ENCODE measurements around the gene RASL11B. TPM values are rescaled to one million over a fixed set of nuclear protein-coding genes. Genes with fewer than 3 reads are reported as not detected.

The RASL11B gene
- total RNA-seq, 1 donor from 2014 or later: 15.7 TPM

GRCh38 chr4:52863324-52863723, 1.2 kb downstream of the RASL11B start:
- H3K9me3 Mint-ChIP-seq: peaks cover 4% of the 10 kb centered on the region
- DNase-seq (ENCODE audit: extremely low spot score, unreplicated experiment): no peak
- H3K36me3 Mint-ChIP-seq: peaks cover 30% of the 10 kb centered on the region
- peaks cover 36% of the 10 kb centered on the region for H3K27me3 Mint-ChIP-seq
- H3K4me3 Mint-ChIP-seq: peak overlapping the region; percentile 88
- H3K4me1 Mint-ChIP-seq (ENCODE audit: unreplicated experiment): peaks cover 36% of the 10 kb centered on the region
- peak overlapping the region; percentile 26 for H3K27ac Mint-ChIP-seq
- TF ChIP-seq CTCF (conservative IDR thresholded peaks at IDR 0.05): no peak

- peak overlapping the region; percentile 88 for H3K4me3 Mint-ChIP-seq
- peaks cover 29% of the 10 kb centered on the region for H3K27me3 Mint-ChIP-seq
- no peak overlapping the region for H3K27ac Mint-ChIP-seq
- H3K36me3 Mint-ChIP-seq: peaks cover 30% of the 10 kb centered on the region
- peaks cover 44% of the 10 kb centered on the region for H3K4me1 Mint-ChIP-seq (ENCODE audit: unreplicated experiment)
- no peak for TF ChIP-seq CTCF (conservative IDR thresholded peaks at IDR 0.05)
- DNase-seq (ENCODE audit: extremely low spot score, unreplicated experiment): no peak
- no peaks in the 10 kb centered on the region for H3K9me3 Mint-ChIP-seq
Observed at GRCh38 chr4:52864793-52865192, 2.7 kb downstream of the RASL11B start.

GRCh38 chr4:52865300-52865699, 3.2 kb downstream of the RASL11B start:
- TF ChIP-seq CTCF (conservative IDR thresholded peaks at IDR 0.05): no peak
- H3K4me1 Mint-ChIP-seq (ENCODE audit: unreplicated experiment): peaks cover 49% of the 10 kb centered on the region
- peaks cover 30% of the 10 kb centered on the region for H3K36me3 Mint-ChIP-seq
- DNase-seq (ENCODE audit: extremely low spot score, unreplicated experiment): no peak
- no peaks in the 10 kb centered on the region for H3K9me3 Mint-ChIP-seq
- peaks cover 24% of the 10 kb centered on the region for H3K27me3 Mint-ChIP-seq
- peak overlapping the region; percentile 88 for H3K4me3 Mint-ChIP-seq
- H3K27ac Mint-ChIP-seq: no peak overlapping the region

- Mint-ChIP-seq H3K4me1 (ENCODE audit: unreplicated experiment) (peaks cover 40% of the 10 kb centered on the region), H3K4me3 (peak overlapping the region; percentile 35), H3K27ac (no peak overlapping the region), H3K9me3 (no peaks in the 10 kb centered on the region), H3K36me3 (peaks cover 30% of the 10 kb centered on the region), H3K27me3 (peaks cover 9% of the 10 kb centered on the region)
- DNase-seq (ENCODE audit: extremely low spot score, unreplicated experiment): no peak
- TF ChIP-seq CTCF (conservative IDR thresholded peaks at IDR 0.05): no peak
Observed at GRCh38 chr4:52866734-52867133, 4.6 kb downstream of the RASL11B start.

- Mint-ChIP-seq H3K4me3 (no peak overlapping the region), H3K9me3 (no peaks in the 10 kb centered on the region), H3K27ac (no peak overlapping the region), H3K27me3 (peaks cover 9% of the 10 kb centered on the region), H3K36me3 (peaks cover 30% of the 10 kb centered on the region), H3K4me1 (ENCODE audit: unreplicated experiment) (peaks cover 40% of the 10 kb centered on the region)
- no peak for TF ChIP-seq CTCF (conservative IDR thresholded peaks at IDR 0.05)
- no peak for DNase-seq (ENCODE audit: extremely low spot score, unreplicated experiment)
Observed at GRCh38 chr4:52867163-52867562, 5.0 kb downstream of the RASL11B start.

- Mint-ChIP-seq H3K36me3 (peaks cover 30% of the 10 kb centered on the region), H3K27me3 (peaks cover 8% of the 10 kb centered on the region), H3K27ac (no peak overlapping the region), H3K4me1 (ENCODE audit: unreplicated experiment) (peaks cover 45% of the 10 kb centered on the region), H3K4me3 (peak overlapping the region; percentile 28), H3K9me3 (no peaks in the 10 kb centered on the region)
- TF ChIP-seq CTCF (conservative IDR thresholded peaks at IDR 0.05): no peak
- no peak for DNase-seq (ENCODE audit: extremely low spot score, unreplicated experiment)
Observed at GRCh38 chr4:52868133-52868532, 6.0 kb downstream of the RASL11B start.
